Mammary epithelial cell (primary cell): Measurements from ENCODE around the gene WDR88.

ENCODE experiments used
- CTCF ChIP-seq, 2 donors: IDR thresholded peaks in 1 of 2; conservative IDR thresholded peaks in 1 of 2; 2 replicates each; pipeline ENCODE4 v1.5.1; 2011 to 2012; ENCODE audit warnings: inconsistent platforms in 2 of 2, low read length in 2 of 2, mild to moderate bottlenecking in 2 of 2, control low read depth in 1 of 2, low read depth in 1 of 2; ENCODE audit not compliant: insufficient read depth in 1 of 2; ENCODE audit errors: extremely low read depth in 1 of 2
- EZH2 ChIP-seq: IDR thresholded peaks from 2 replicates; pipeline ENCODE4 v1.6.1; 2012; ENCODE audit warnings: low read length, inconsistent platforms, borderline replicate concordance

GRCh38 chr19:33098055-33098534 is 33.8 kb upstream of the WDR88 start:
- no peak for TF ChIP-seq CTCF (conservative IDR thresholded peaks at IDR 0.05 in 1 of 2, IDR thresholded peaks at IDR 0.05 in 1 of 2; ENCODE audit: extremely low read depth in 1 of 2, insufficient read depth in 1 of 2, low read depth in 1 of 2, low read length in 2 of 2)
- TF ChIP-seq EZH2, result no peak
